ENCODE measurements around the gene TNNC1. TPM values are rescaled to one million over a fixed set of nuclear protein-coding genes. Genes with fewer than 3 reads are reported as not detected.

The TNNC1 gene
- over 10,000 TPM in 1 of 4 donors, 1,000 to 10,000 TPM in 3; 5,017 to 11,453 (median 7,253) TPM for total RNA-seq

DNA sequence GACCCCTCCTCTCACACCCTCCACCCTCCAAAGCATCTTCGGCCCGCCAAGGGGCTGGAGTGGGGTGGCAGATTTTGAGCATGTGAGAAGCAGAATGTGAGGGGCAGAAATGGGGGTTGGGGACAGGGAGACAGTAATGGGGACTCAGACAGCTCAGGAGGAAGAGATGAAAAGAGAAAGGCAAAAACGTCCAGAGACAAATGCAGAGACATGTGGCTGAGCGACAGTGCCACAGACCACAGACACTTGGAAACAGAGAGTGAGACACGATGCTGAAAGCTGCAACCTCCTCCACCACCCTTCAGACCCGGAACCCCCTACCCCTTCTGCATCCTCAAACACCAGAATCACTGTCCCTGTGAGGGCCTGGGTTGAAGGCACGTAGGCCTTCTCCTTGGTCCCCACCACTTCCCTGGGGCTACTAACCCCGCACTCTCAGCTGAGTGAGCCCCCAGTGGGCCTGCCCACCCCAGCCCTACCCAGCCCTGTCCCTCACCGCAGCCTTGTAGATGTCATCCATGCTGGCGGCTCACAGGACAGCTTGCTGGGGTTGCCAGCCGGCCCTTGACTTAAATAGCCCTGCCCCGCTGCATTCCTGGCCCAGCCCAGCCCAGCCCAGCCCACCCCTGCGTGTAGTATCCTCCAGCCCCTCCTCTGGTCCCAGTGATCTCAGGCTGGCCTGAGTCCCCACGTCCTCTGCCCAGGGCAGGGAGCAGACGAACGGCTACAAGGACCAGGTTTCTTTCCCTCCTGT is at the start of gene TNNC1:
Gene TNNC1, minus strand, starts transcription at position 546 of the 754 bp plus-strand sequence. Its CDS starts 26 bp downstream, at position 520.
- peak; percentile 89 to 90 for TF ChIP-seq POLR2A (IDR thresholded peaks at IDR 0.05)
- TF ChIP-seq, protein P1, sequence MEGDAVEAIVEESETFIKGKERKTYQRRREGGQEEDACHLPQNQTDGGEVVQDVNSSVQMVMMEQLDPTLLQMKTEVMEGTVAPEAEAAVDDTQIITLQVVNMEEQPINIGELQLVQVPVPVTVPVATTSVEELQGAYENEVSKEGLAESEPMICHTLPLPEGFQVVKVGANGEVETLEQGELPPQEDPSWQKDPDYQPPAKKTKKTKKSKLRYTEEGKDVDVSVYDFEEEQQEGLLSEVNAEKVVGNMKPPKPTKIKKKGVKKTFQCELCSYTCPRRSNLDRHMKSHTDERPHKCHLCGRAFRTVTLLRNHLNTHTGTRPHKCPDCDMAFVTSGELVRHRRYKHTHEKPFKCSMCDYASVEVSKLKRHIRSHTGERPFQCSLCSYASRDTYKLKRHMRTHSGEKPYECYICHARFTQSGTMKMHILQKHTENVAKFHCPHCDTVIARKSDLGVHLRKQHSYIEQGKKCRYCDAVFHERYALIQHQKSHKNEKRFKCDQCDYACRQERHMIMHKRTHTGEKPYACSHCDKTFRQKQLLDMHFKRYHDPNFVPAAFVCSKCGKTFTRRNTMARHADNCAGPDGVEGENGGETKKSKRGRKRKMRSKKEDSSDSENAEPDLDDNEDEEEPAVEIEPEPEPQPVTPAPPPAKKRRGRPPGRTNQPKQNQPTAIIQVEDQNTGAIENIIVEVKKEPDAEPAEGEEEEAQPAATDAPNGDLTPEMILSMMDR (IDR thresholded peaks at IDR 0.05 in 4 of 5, conservative IDR thresholded peaks at IDR 0.05 in 1 of 5), result no peak
- DNase-seq (peak; percentile 51 to 87), ATAC-seq (peak; percentile 5 to 16)
- Histone ChIP-seq H3K9me3 (no peaks in the 10 kb centered on the region), H3K4me3 (peak within 1 kb of the TSS; percentile 73 to 95 (median 86)), H3K27me3 (no peaks in the 10 kb centered on the region), H3K4me1 (peaks cover 47 to 56% of the 10 kb centered on the region in 2 donors), H3K27ac (peak within 1 kb of the TSS; percentile 94 to 99 (median 97)), H3K36me3 (peaks cover 0 to 10% of the 10 kb centered on the region in 2 donors)
- in situ Hi-C loops (cut with MboI; ENCODE audit: low sequenced_read_pairs in 4 of 4), result no loop called here
- intact Hi-C loops (cut with DNase I; ENCODE audit: low total_unique reads), result loop anchor here (5.0 to 10.0 kb wide), 4 partner anchors 84 to 391 kb away; partner anchors contain the start of genes GLYCTK, TWF2 and UQCC5

DNA sequence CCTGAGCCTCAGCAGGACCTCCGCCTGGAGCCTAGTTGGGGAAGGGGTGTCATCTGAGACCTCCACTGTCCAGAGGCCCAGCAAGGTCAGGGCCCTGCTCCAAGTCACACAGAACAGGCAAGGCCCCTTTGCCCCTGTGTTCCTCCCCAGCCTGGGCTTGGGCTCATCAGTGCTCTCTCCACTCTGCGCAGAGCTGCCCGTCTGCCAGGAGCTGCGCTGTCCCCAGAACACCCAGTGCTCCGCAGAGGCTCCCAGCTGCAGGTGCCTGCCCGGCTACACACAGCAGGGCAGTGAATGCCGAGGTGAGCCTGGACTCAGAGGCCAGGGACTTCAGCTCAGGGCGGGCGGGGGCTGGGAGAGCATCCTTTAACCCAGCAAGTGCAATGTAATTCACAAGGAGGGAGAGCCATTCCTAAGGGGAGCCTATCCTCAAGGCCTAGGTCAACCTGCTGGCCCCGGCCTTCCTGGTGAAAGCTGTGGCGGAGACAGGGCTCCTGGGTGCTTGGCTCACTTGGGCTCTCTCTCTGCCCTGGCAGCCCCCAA is 49.0 kb upstream of the TNNC1 start:
- ATAC-seq (no peak), DNase-seq (no peak)
- intact Hi-C loops (cut with DNase I; ENCODE audit: low total_unique reads) (no loop called here), in situ Hi-C loops (cut with MboI; ENCODE audit: low sequenced_read_pairs in 4 of 4) (no loop called here)
- Histone ChIP-seq H3K36me3 (no peaks in the 10 kb centered on the region), H3K27me3 (no peaks in the 10 kb centered on the region), H3K4me3 (no peak overlapping the region), H3K4me1 (no peaks in the 10 kb centered on the region), H3K9me3 (no peaks in the 10 kb centered on the region), H3K27ac (no peak overlapping the region)
- no peak for TF ChIP-seq POLR2A (IDR thresholded peaks at IDR 0.05)
- TF ChIP-seq, protein P1 (IDR thresholded peaks at IDR 0.05 in 4 of 5, conservative IDR thresholded peaks at IDR 0.05 in 1 of 5), result no peak

- no peak overlapping the region for H3K27ac ChIP-seq
- TF ChIP-seq, protein P1 (IDR thresholded peaks at IDR 0.05 in 4 of 5, conservative IDR thresholded peaks at IDR 0.05 in 1 of 5), result no peak
- TF ChIP-seq POLR2A (IDR thresholded peaks at IDR 0.05), result no peak
- in situ Hi-C loops (cut with MboI; ENCODE audit: low sequenced_read_pairs in 4 of 4) (no loop called here), intact Hi-C loops (cut with DNase I; ENCODE audit: low total_unique reads) (no loop called here)
- H3K4me3 ChIP-seq, result no peak overlapping the region
- no peaks in the 10 kb centered on the region for H3K27me3 ChIP-seq
- no peaks in the 10 kb centered on the region for H3K9me3 ChIP-seq
- ATAC-seq, result no peak
- DNase-seq, result no peak
- no peaks in the 10 kb centered on the region for H3K4me1 ChIP-seq
- H3K36me3 ChIP-seq, result no peaks in the 10 kb centered on the region
Observed at GRCh38 chr3:52502001-52502400, 48.2 kb upstream of the TNNC1 start.

- Histone ChIP-seq H3K4me1 (no peaks in the 10 kb centered on the region), H3K27ac (no peak overlapping the region), H3K4me3 (no peak overlapping the region), H3K27me3 (no peaks in the 10 kb centered on the region), H3K36me3 (no peaks in the 10 kb centered on the region), H3K9me3 (no peaks in the 10 kb centered on the region)
- in situ Hi-C loops (cut with MboI; ENCODE audit: low sequenced_read_pairs in 4 of 4), result no loop called here
- intact Hi-C loops (cut with DNase I; ENCODE audit: low total_unique reads), result no loop called here
- TF ChIP-seq, protein P1 (IDR thresholded peaks at IDR 0.05 in 4 of 5, conservative IDR thresholded peaks at IDR 0.05 in 1 of 5), result no peak
- TF ChIP-seq POLR2A (IDR thresholded peaks at IDR 0.05), result no peak
- no peak for ATAC-seq
- no peak for DNase-seq
Observed at GRCh38 chr3:52501046-52501445, 47.2 kb upstream of the TNNC1 start.
